Ishikawa (cell line): ENCODE results near the gene PBX3.

Experiments used
- EP300 ChIP-seq: IDR thresholded peaks from 2 replicates; pipeline ENCODE4 v1.6.1; 2012; ENCODE audit warnings: borderline replicate concordance
- TAF1 ChIP-seq: IDR thresholded peaks from 2 replicates; pipeline ENCODE4 v1.6.1; 2012; ENCODE audit warnings: low read depth, mild to moderate bottlenecking

GRCh38 chr9:125844611-125845010 lies 97.4 kb downstream of the PBX3 start:
- TF ChIP-seq EP300 (no peak), TAF1 (no peak)
